ENCODE results near the gene ZNF687.

DNA sequence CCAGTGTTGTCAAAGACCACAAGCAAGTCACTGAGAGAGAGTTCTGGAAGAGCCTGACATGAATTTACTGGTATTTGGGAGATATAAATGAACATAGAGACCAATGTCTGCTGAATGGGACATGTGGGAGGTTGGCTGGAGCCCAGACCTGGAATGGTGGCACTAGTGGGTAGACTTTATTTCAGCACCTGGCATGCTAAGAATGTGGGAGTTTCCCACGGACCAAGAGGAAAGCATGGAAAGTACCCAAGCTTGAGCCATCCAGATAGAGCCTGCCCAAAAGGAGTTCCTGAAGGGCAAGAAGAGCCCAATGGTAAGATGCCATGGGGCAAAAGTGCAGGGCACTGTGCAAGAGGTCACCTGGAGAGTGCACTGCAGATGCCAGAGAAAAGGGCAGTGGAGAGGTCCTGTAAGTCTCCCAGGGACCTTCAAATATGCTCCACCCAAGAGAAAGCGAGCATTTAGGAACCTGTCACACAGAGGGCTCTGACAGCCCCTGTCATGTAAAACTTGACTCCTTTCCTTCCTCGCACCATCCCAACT is 8.1 kb upstream of the ZNF687 start:
- TF ChIP-seq POLR2A (IDR thresholded peaks at IDR 0.05; ENCODE audit: low read length), result no peak
- TF ChIP-seq CTCF (IDR thresholded peaks at IDR 0.05), result no peak
- no peak for TF ChIP-seq BHLHE40 (IDR thresholded peaks at IDR 0.05; ENCODE audit: low read depth, low read length)
- TF ChIP-seq HDAC2 (IDR thresholded peaks at IDR 0.05), result no peak
- no peak for TF ChIP-seq JUN (IDR thresholded peaks at IDR 0.05)
- TF ChIP-seq KDM5A (IDR thresholded peaks at IDR 0.05), result no peak
- TF ChIP-seq, protein P1, sequence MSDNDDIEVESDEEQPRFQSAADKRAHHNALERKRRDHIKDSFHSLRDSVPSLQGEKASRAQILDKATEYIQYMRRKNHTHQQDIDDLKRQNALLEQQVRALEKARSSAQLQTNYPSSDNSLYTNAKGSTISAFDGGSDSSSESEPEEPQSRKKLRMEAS (IDR thresholded peaks at IDR 0.05), result no peak
- no peak for TF ChIP-seq REST (IDR thresholded peaks at IDR 0.05)
